Peyer's patch (tissue), 4 donors: ENCODE results near the gene SERHL2. TPM values are rescaled to one million over a fixed set of nuclear protein-coding genes. Genes with fewer than 3 reads are reported as not detected.
"Not testable (repeated sequence)": the region's sequence is repeated elsewhere in the genome, so short reads cannot be mapped to it uniquely, and the experiment has no call there.

Experiments
- DNase-seq, 3 donors: peaks; one replicate each; pipeline ENCODE4 v3.0.0-alpha.2; 2017 to 2019
- H3K27ac ChIP-seq, 4 donors: fragments of 200-600 bp; sonication (generic); one replicate each; pipeline ENCODE4 v1.5.1; 2016 to 2019
- H3K27me3 ChIP-seq, 2 donors: fragments of 200-600 bp; sonication (generic); one replicate each; pipeline ENCODE4 v1.5.1; 2019
- H3K36me3 ChIP-seq, 3 donors: fragments of 200-600 bp; sonication (generic); one replicate each; pipeline ENCODE4 v1.5.1; 2016 to 2019
- H3K4me1 ChIP-seq, 4 donors: fragments of 200-600 bp; sonication (generic); one replicate each; pipeline ENCODE4 v1.5.1; 2016 to 2019
- H3K4me3 ChIP-seq, 4 donors: fragments of 200-600 bp; sonication (generic); 1 replicate in 3 of 4; 2 replicates in 1 of 4; pipeline ENCODE4 v1.5.1; 2016 to 2019; ENCODE audit warnings: mild to moderate bottlenecking in 1 of 4
- H3K9me3 ChIP-seq, 4 donors: fragments of 200-600 bp; sonication (generic); one replicate each; pipeline ENCODE4 v1.5.1; 2016 to 2019; ENCODE audit warnings: mild to moderate bottlenecking in 1 of 4
- CTCF ChIP-seq, 6 experiments: fragments of 450-650 bp in 4 of 6; fragments of 200-600 bp in 2 of 6; sonication (generic) in 1 of 6; IDR thresholded peaks; one replicate each; pipeline ENCODE4 v1.5.1; 2017 to 2019; ENCODE audit warnings: antibody characterized with exemption in 6 of 6, mild to moderate bottlenecking in 3 of 6, moderate library complexity in 1 of 6
- POLR2A ChIP-seq, 2 donors: fragments of 450-650 bp; IDR thresholded peaks; one replicate each; pipeline ENCODE4 v1.5.1; 2017; ENCODE audit warnings: antibody characterized with exemption in 2 of 2, mild to moderate bottlenecking in 2 of 2, moderate library complexity in 2 of 2
- total RNA-seq, 4 donors: library from RNA; depleted of rRNA; stranded (reverse); fragments of >200 nt; gene quantifications; one replicate each; pipeline ENCODE4 v1.1.0, GENCODE V29; 2016

The SERHL2 gene
- total RNA-seq, 4 donors from 2014 or later: 1.7 to 11.6 (median 3.2) TPM; not detected in 1

- no peaks in the 10 kb centered on the region for H3K27me3 ChIP-seq
- no peak for DNase-seq
- no peaks in the 10 kb centered on the region for H3K36me3 ChIP-seq
- no peaks in the 10 kb centered on the region for H3K9me3 ChIP-seq
- no peaks in the 10 kb centered on the region for H3K4me1 ChIP-seq
- H3K27ac ChIP-seq: no peak overlapping the region
- TF ChIP-seq POLR2A (IDR thresholded peaks at IDR 0.05): no peak
- TF ChIP-seq CTCF (IDR thresholded peaks at IDR 0.05): no peak
- no peak overlapping the region for H3K4me3 ChIP-seq
Measured at GRCh38 chr22:42544686-42545085, 9.1 kb upstream of the SERHL2 start.

GRCh38 chr22:42547562-42547961 is 6.2 kb upstream of the SERHL2 start:
- TF ChIP-seq POLR2A (IDR thresholded peaks at IDR 0.05) (no peak), CTCF (IDR thresholded peaks at IDR 0.05) (no peak)
- peaks cover 0 to 8% (median 4%) of the 10 kb centered on the region in 4 donors for H3K4me1 ChIP-seq
- no peak overlapping the region for H3K4me3 ChIP-seq
- H3K36me3 ChIP-seq: no peaks in the 10 kb centered on the region
- H3K27ac ChIP-seq: no peak overlapping the region
- no peak for DNase-seq
- H3K9me3 ChIP-seq: no peaks in the 10 kb centered on the region
- H3K27me3 ChIP-seq: no peaks in the 10 kb centered on the region

GRCh38 chr22:42548126-42548525 is 5.6 kb upstream of the SERHL2 start:
- not testable (repeated sequence) for H3K4me3 ChIP-seq, H3K9me3 ChIP-seq, H3K27me3 ChIP-seq, H3K36me3 ChIP-seq, H3K27ac ChIP-seq, H3K4me1 ChIP-seq, DNase-seq

DNA sequence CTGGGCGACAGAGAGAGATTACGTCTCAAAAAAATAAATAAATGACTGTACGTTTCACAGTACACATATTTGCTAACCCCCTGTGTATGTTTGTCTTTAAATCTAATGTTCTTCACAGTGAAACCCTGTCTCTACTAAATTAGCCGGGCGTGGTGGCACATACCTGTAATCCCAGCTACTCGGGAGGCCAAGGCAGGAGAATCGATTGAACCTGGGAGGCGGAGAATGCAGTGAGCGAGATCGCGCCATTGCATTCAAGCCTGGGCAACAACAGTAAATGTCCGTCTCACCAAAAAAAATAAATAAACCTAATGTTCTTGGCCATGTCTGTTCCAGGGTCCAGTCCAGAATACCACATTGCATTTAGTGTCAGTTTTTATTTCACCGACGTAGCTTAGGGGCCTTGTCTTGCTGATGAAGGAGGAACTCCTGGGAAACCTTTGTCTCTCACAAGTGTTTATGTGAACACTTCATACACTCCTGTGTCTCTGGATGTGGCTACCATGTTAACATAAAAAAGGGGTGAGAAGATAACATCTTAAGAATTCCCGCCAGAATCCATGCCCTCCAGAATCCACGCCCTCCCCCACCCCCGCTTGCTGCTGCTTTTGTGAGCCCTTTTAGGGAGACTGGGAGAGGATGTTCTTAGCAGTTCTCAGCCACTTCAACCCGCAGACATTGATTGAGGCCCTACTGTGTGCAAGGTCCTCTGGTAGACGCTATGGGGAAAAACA is 5.0 kb upstream of the SERHL2 start:
- H3K27ac ChIP-seq: no peak overlapping the region
- TF ChIP-seq CTCF (IDR thresholded peaks at IDR 0.05) (no peak), POLR2A (IDR thresholded peaks at IDR 0.05) (no peak)
- peaks cover 0 to 12% (median 4%) of the 10 kb centered on the region in 4 donors for H3K4me1 ChIP-seq
- H3K27me3 ChIP-seq: no peaks in the 10 kb centered on the region
- H3K36me3 ChIP-seq: no peaks in the 10 kb centered on the region
- no peaks in the 10 kb centered on the region for H3K9me3 ChIP-seq
- no peak for DNase-seq
- H3K4me3 ChIP-seq: no peak overlapping the region

GRCh38 chr22:42549331-42550060 is 4.3 kb upstream of the SERHL2 start:
- no peak for DNase-seq
- Histone ChIP-seq H3K4me1 (peaks cover 0 to 12% (median 9%) of the 10 kb centered on the region in 4 donors), H3K27me3 (no peaks in the 10 kb centered on the region), H3K9me3 (no peaks in the 10 kb centered on the region), H3K4me3 (no peak overlapping the region), H3K36me3 (no peaks in the 10 kb centered on the region), H3K27ac (no peak overlapping the region)
- TF ChIP-seq POLR2A (IDR thresholded peaks at IDR 0.05): no peak
- no peak for TF ChIP-seq CTCF (IDR thresholded peaks at IDR 0.05)

GRCh38 chr22:42552294-42552647 is 1.5 kb upstream of the SERHL2 start:
- Histone ChIP-seq H3K4me3 (peak overlapping the region in 1 of 4 donors; percentile 24), H3K27ac (peak overlapping the region in 2 of 4 donors; percentile 69 to 80), H3K4me1 (peaks cover 0 to 12% (median 9%) of the 10 kb centered on the region in 4 donors)
- H3K36me3 ChIP-seq, DNase-seq, H3K27me3 ChIP-seq, H3K9me3 ChIP-seq: not testable (repeated sequence)
